Liver (tissue), 3 donors: ENCODE data around the gene ASCL2.

Experiments used
- EGR1 ChIP-seq, 2 donors: IDR thresholded peaks; 2 replicates each; pipeline ENCODE4 v1.6.1; 2016 to 2018; ENCODE audit warnings: antibody characterized with exemption in 2 of 2, low read depth in 2 of 2
- FOXA1 ChIP-seq: IDR thresholded peaks from 2 replicates; pipeline ENCODE4 v1.6.1; 2016; ENCODE audit warnings: antibody characterized with exemption
- HNF4A ChIP-seq, 2 donors: conservative IDR thresholded peaks; 2 replicates each; pipeline ENCODE4 v1.6.1; 2016; ENCODE audit warnings: antibody characterized with exemption in 2 of 2, mild to moderate bottlenecking in 2 of 2
- HNF4G ChIP-seq: IDR thresholded peaks from 2 replicates; pipeline ENCODE4 v1.6.1; 2016; ENCODE audit warnings: antibody characterized with exemption
- JUND ChIP-seq, 2 donors: IDR thresholded peaks; 2 replicates each; pipeline ENCODE4 v1.6.1; 2016; ENCODE audit warnings: antibody characterized with exemption in 2 of 2
- RAD21 ChIP-seq, 2 donors: IDR thresholded peaks; 2 replicates each; pipeline ENCODE4 v1.6.1; 2016; ENCODE audit warnings: antibody characterized with exemption in 2 of 2, mild to moderate bottlenecking in 2 of 2
- RXRA ChIP-seq, 2 donors: IDR thresholded peaks; 2 replicates each; pipeline ENCODE4 v1.6.1; 2017 to 2018; ENCODE audit warnings: antibody characterized with exemption in 2 of 2, mild to moderate bottlenecking in 1 of 2
- SP1 ChIP-seq: IDR thresholded peaks from 2 replicates; pipeline ENCODE4 v1.6.1; 2018; ENCODE audit warnings: antibody characterized with exemption, mild to moderate bottlenecking
- YY1 ChIP-seq: IDR thresholded peaks from 2 replicates; pipeline ENCODE4 v1.6.1; 2016; ENCODE audit warnings: antibody characterized with exemption, mild to moderate bottlenecking
- TF ChIP-seq, protein P1 (sequence below): fragments of 150-350 bp; IDR thresholded peaks from 2 replicates; pipeline ENCODE4 v1.5.1; 2017; ENCODE audit warnings: improper control_type of control experiment, low read depth, low read length; ENCODE audit not compliant: missing input control
- TF ChIP-seq, protein P2 (sequence below): IDR thresholded peaks from 2 replicates; pipeline ENCODE4 v1.6.1; 2016; ENCODE audit warnings: antibody characterized with exemption, mild to moderate bottlenecking
- TF ChIP-seq, protein P3 (sequence below): IDR thresholded peaks from 2 replicates; pipeline ENCODE4 v1.6.1; 2016; ENCODE audit warnings: antibody characterized with exemption
- TF ChIP-seq, protein P4 (sequence below): IDR thresholded peaks from 2 replicates; pipeline ENCODE4 v1.6.1; 2016; ENCODE audit warnings: antibody characterized with exemption
- TF ChIP-seq, protein P5 (sequence below): IDR thresholded peaks from 2 replicates; pipeline ENCODE4 v1.6.1; 2016; ENCODE audit warnings: antibody characterized with exemption
- donor health status: healthy.
- donor health status: healthy.

DNA sequence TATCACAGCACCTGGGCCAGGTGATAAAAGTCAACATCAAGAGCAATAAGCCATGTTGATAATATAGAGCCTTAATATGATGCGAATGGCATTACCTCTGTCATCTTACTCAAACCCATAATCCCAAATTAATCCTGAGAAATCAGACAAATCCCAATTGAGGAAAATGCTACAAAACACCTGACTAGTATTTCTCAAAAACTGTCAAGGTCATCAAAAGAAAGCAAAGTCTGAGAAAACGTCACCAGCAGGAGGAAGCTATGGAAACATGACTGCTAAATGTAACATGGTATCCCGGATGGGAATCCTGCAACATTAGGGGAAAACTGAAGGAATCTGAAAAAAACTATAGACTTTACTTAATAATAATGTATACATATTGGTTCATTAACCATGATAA lies 29.6 kb downstream of the ASCL2 start:
- no peak for TF ChIP-seq YY1
- TF ChIP-seq, protein P1, sequence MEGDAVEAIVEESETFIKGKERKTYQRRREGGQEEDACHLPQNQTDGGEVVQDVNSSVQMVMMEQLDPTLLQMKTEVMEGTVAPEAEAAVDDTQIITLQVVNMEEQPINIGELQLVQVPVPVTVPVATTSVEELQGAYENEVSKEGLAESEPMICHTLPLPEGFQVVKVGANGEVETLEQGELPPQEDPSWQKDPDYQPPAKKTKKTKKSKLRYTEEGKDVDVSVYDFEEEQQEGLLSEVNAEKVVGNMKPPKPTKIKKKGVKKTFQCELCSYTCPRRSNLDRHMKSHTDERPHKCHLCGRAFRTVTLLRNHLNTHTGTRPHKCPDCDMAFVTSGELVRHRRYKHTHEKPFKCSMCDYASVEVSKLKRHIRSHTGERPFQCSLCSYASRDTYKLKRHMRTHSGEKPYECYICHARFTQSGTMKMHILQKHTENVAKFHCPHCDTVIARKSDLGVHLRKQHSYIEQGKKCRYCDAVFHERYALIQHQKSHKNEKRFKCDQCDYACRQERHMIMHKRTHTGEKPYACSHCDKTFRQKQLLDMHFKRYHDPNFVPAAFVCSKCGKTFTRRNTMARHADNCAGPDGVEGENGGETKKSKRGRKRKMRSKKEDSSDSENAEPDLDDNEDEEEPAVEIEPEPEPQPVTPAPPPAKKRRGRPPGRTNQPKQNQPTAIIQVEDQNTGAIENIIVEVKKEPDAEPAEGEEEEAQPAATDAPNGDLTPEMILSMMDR, result no peak
- TF ChIP-seq RAD21 (IDR thresholded peaks at IDR 0.05), result no peak
- TF ChIP-seq, protein P2, sequence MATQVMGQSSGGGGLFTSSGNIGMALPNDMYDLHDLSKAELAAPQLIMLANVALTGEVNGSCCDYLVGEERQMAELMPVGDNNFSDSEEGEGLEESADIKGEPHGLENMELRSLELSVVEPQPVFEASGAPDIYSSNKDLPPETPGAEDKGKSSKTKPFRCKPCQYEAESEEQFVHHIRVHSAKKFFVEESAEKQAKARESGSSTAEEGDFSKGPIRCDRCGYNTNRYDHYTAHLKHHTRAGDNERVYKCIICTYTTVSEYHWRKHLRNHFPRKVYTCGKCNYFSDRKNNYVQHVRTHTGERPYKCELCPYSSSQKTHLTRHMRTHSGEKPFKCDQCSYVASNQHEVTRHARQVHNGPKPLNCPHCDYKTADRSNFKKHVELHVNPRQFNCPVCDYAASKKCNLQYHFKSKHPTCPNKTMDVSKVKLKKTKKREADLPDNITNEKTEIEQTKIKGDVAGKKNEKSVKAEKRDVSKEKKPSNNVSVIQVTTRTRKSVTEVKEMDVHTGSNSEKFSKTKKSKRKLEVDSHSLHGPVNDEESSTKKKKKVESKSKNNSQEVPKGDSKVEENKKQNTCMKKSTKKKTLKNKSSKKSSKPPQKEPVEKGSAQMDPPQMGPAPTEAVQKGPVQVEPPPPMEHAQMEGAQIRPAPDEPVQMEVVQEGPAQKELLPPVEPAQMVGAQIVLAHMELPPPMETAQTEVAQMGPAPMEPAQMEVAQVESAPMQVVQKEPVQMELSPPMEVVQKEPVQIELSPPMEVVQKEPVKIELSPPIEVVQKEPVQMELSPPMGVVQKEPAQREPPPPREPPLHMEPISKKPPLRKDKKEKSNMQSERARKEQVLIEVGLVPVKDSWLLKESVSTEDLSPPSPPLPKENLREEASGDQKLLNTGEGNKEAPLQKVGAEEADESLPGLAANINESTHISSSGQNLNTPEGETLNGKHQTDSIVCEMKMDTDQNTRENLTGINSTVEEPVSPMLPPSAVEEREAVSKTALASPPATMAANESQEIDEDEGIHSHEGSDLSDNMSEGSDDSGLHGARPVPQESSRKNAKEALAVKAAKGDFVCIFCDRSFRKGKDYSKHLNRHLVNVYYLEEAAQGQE, result no peak
- TF ChIP-seq, protein P3, sequence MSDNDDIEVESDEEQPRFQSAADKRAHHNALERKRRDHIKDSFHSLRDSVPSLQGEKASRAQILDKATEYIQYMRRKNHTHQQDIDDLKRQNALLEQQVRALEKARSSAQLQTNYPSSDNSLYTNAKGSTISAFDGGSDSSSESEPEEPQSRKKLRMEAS, result no peak
- TF ChIP-seq EGR1 (IDR thresholded peaks at IDR 0.05; ENCODE audit: low read depth in 2 of 2), result no peak
- TF ChIP-seq JUND (IDR thresholded peaks at IDR 0.05), result no peak
- TF ChIP-seq, protein P4, sequence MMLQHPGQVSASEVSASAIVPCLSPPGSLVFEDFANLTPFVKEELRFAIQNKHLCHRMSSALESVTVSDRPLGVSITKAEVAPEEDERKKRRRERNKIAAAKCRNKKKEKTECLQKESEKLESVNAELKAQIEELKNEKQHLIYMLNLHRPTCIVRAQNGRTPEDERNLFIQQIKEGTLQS, result no peak
- no peak for TF ChIP-seq HNF4G
- no peak for TF ChIP-seq FOXA1
- no peak for TF ChIP-seq SP1
- TF ChIP-seq, protein P5, sequence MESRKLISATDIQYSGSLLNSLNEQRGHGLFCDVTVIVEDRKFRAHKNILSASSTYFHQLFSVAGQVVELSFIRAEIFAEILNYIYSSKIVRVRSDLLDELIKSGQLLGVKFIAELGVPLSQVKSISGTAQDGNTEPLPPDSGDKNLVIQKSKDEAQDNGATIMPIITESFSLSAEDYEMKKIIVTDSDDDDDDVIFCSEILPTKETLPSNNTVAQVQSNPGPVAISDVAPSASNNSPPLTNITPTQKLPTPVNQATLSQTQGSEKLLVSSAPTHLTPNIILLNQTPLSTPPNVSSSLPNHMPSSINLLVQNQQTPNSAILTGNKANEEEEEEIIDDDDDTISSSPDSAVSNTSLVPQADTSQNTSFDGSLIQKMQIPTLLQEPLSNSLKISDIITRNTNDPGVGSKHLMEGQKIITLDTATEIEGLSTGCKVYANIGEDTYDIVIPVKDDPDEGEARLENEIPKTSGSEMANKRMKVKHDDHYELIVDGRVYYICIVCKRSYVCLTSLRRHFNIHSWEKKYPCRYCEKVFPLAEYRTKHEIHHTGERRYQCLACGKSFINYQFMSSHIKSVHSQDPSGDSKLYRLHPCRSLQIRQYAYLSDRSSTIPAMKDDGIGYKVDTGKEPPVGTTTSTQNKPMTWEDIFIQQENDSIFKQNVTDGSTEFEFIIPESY, result no peak
- no peak for TF ChIP-seq HNF4A (conservative IDR thresholded peaks at IDR 0.05)
- TF ChIP-seq RXRA (IDR thresholded peaks at IDR 0.05), result no peak
